Breast epithelium (tissue), 3 donors: ENCODE measurements around the gene SLC1A5.
"Not testable (repeated sequence)": the region's sequence is repeated elsewhere in the genome, so short reads cannot be mapped to it uniquely, and the experiment has no call there.

ENCODE experiments used
- POLR2A ChIP-seq: fragments of 450-650 bp; IDR thresholded peaks from one replicate; pipeline ENCODE4 v1.6.1; 2016; ENCODE audit warnings: antibody characterized with exemption, mild to moderate bottlenecking, moderate library complexity
- TF ChIP-seq, protein P1 (sequence below), 3 donors: fragments of 450-650 bp; IDR thresholded peaks; one replicate each; pipeline ENCODE4 v1.5.1; 2016 to 2017; ENCODE audit warnings: antibody characterized with exemption in 3 of 3, mild to moderate bottlenecking in 3 of 3, moderate library complexity in 3 of 3

DNA sequence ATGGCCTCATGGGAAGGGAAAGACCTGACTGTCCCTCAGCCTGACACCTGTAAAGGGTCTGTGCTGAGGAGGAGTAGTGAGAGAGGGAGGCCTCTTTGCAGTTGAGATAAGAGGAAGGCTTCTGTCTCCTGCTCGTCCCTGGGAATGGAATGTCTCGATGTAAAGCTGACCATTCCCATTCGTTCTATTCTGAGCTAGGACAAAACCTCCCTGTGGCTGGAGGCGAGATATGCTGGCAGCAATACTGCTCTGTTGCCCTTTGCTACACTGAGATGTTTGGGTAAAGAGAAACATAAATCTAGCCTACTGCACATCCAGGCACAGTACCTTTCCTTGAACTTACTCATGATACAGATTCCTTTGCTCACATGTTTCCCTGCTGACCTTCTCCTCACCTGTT, 19.6 kb downstream of the SLC1A5 start:
- TF ChIP-seq POLR2A, result not testable (repeated sequence)
- TF ChIP-seq, protein P1, sequence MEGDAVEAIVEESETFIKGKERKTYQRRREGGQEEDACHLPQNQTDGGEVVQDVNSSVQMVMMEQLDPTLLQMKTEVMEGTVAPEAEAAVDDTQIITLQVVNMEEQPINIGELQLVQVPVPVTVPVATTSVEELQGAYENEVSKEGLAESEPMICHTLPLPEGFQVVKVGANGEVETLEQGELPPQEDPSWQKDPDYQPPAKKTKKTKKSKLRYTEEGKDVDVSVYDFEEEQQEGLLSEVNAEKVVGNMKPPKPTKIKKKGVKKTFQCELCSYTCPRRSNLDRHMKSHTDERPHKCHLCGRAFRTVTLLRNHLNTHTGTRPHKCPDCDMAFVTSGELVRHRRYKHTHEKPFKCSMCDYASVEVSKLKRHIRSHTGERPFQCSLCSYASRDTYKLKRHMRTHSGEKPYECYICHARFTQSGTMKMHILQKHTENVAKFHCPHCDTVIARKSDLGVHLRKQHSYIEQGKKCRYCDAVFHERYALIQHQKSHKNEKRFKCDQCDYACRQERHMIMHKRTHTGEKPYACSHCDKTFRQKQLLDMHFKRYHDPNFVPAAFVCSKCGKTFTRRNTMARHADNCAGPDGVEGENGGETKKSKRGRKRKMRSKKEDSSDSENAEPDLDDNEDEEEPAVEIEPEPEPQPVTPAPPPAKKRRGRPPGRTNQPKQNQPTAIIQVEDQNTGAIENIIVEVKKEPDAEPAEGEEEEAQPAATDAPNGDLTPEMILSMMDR (IDR thresholded peaks at IDR 0.05), result not testable (repeated sequence)
